GM19023 (cell line): ENCODE measurements around the gene POFUT1.
"Not testable (repeated sequence)": the region's sequence is repeated elsewhere in the genome, so short reads cannot be mapped to it uniquely, and the experiment has no call there.

ENCODE experiments used
- ATAC-seq: cut with Tn5 transposase; IDR thresholded peaks from one replicate; pipeline ENCODE4 v1.9.1; 2021; ENCODE audit warnings: mild to moderate bottlenecking, moderate library complexity; ENCODE audit not compliant: unreplicated experiment

POFUT1 gene

GRCh38 chr20:32263398-32263954, 55.8 kb downstream of the POFUT1 start:
- ATAC-seq, result no peak

GRCh38 chr20:32271620-32272019, 63.9 kb downstream of the POFUT1 start:
- no peak for ATAC-seq

GRCh38 chr20:32274359-32274758, 66.7 kb downstream of the POFUT1 start:
- no peak for ATAC-seq

DNA sequence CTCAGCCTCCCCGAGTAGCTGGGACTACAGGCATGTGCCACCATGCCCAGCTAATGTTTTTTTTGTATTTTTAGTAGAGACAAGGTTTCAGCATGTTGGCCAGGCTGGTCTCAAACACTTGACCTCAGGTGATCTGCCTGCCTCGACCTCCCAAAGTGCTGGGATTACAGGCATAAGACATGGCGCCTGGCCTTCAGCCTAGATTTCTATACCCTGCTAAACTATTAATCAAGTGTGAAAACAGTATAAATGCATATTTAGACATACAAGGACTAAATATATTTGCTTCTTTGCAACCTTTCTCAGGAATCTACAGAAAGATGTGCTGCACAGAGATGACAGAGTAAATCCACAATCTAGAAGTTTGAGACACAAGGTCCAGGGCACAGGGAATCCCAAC, 67.5 kb downstream of the POFUT1 start:
- not testable (repeated sequence) for ATAC-seq

GRCh38 chr20:32277361-32278198, 69.9 kb downstream of the POFUT1 start, which contains the start of gene KIF3B:
Gene KIF3B, plus strand, starts transcription at chr20:32277651. Its CDS starts 32,127 bp downstream, at chr20:32309778.
- peak; percentile 79 for ATAC-seq

DNA sequence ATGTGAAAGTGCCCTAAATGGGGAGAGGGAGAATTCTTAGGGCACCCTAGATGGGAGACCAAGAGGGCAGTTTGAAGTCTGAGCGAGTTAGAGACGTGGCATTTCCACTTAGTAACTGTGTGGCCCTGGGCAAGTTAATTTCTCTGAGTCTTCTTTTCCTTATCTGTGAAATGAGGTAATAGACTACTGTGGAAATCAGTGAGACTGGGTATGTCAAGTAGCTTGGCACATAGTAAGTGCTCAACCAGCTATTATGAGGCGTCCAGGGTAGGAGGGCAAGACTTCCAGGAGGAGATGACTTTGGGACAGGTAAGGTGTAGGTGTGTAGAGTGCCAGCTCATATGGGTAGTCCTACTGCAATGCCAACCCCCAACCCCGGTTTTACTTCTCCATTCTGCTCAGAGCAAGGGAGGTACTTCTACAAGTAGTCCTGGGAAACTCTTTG, 70.5 kb downstream of the POFUT1 start:
- peak; percentile 64 for ATAC-seq

GRCh38 chr20:32281711-32282110, 74.0 kb downstream of the POFUT1 start:
- ATAC-seq, result no peak

- no peak for ATAC-seq
These were observed 74.8 kb downstream of the POFUT1 start for GRCh38 chr20:32282461-32282860.

DNA sequence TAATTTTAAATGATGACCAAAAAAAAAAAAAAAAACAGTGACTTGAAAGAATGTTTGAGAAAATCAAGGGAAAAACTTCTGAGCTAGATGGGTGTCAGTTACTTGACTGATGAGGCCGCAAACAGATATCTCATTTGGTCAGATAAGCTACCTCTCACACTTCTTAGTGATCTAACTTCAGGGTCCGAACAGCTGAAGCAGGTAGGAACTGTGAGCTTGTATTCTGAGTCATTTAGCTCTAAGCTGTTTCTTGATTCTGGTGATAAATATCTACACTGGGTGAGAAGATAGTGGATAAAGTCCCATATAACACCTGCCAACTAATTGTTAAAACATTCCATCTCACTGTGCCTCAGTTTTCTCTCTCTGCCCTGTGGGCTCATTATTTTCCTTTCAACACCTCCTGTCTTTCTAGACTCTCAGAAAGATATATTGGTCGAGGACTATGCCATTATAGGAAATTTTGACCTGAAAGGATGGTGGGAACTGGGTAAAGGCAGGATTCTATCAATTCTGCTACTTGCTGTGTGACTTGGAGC, 77.5 kb downstream of the POFUT1 start:
- ATAC-seq, result peak; percentile 12

DNA sequence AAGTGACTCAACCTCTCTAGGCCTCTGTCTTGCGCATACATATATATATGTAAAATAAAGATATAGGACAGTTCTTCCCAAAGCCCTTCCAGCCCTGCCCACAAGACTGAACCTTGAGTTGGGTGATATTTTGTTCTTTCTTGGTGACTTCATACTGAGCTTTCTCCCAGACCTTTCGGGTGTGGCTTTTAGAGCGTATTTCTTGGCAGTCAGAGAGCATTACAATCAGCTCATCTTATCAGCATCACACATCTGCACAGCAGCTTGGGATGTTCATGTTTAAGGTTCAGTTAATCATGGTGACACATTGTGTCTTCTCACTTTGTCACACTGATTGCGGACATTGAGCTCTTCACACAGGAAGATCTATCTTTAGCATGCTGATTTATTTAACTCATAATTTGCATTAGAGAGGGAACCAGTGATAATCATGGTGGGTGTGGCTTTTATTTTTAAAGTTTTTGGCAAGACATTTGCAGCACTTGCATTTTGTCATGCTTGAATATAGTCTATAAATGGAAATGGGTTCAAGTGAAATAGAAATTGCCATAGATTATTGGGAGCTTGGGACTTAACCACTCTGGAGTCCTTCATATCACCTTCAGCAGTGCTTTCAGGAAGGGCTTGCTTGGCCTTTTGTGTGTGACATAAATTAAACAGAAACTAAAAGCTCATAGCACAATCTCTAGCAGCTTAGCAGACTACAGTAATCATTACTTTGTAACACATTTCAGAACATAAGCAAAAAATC, 78.1 kb downstream of the POFUT1 start:
- ATAC-seq, result peak; percentile 62

DNA sequence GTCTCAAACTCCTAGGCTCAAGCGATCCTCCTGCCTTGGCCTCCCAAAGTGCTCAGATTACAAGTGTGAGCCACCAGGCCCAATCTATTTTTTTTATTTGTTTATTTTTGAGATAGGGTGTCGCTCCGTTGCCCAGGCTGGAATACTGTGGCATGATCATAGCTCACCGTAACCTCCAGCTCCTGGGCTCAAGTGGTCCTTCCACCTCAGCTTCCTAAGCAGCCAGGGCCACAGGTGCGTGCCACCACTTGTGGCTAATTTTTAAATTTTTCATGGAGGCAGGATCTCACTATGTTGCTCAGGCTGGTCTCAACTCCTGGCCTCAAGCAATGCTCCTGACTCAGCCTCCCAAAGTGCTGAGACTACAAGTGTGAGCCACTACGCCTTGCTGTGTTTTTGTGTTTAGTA, 79.6 kb downstream of the POFUT1 start:
- no peak for ATAC-seq
